Activated CD4-positive, alpha-beta T cell treated with anti-CD3 and anti-CD28 coated beads for 36 hours (primary cell): Measurements from ENCODE around the gene INPP4B. TPM values are rescaled to one million over a fixed set of nuclear protein-coding genes. Genes with fewer than 3 reads are reported as not detected.
"Not testable (repeated sequence)": the region's sequence is repeated elsewhere in the genome, so short reads cannot be mapped to it uniquely, and the experiment has no call there.

Experiments used
- ATAC-seq: fragments of 200-7000 bp; cut with Tn5 transposase; one replicate; pipeline ENCODE4 v1.10.0; 2021; ENCODE audit warnings: mild to moderate bottlenecking, moderate library complexity
- CTCF ChIA-PET: fragments of 350-600 bp; sonication (Branson Sonifier 250); formaldehyde crosslinking; loops from one replicate; lab custom pipeline; 2021; ENCODE audit warnings: antibody characterized with exemption; lab: Charles Lee
- POLR2A ChIA-PET: fragments of 350-600 bp; sonication (Branson Sonifier 250); formaldehyde crosslinking; loops from one replicate; lab custom pipeline; 2021; ENCODE audit warnings: antibody characterized with exemption, inconsistent platforms; lab: Charles Lee
- DNase-seq: peaks from one replicate; pipeline ENCODE4 v3.0.0-alpha.2; 2020
- H3K27ac Mint-ChIP-seq: one replicate; pipeline ENCODE4 v1.8.0; 2021; ENCODE audit warnings: mixed read lengths
- H3K27me3 Mint-ChIP-seq: one replicate; pipeline ENCODE4 v1.8.0; 2021; ENCODE audit warnings: mixed read lengths
- H3K36me3 Mint-ChIP-seq: one replicate; pipeline ENCODE4 v1.8.0; 2021; ENCODE audit warnings: low read depth, mixed read lengths
- H3K4me1 Mint-ChIP-seq: one replicate; pipeline ENCODE4 v1.8.0; 2021; ENCODE audit warnings: mixed read lengths
- H3K4me3 Mint-ChIP-seq: one replicate; pipeline ENCODE4 v1.8.0; 2021; ENCODE audit warnings: mild to moderate bottlenecking, moderate library complexity, mixed read lengths
- H3K9me3 Mint-ChIP-seq: one replicate; pipeline ENCODE4 v1.8.0; 2021; ENCODE audit warnings: low read depth, mixed read lengths
- intact Hi-C, 2 experiments: fragments of 100-400 bp; cut with DNase I in 1 of 2; cut with micrococcal nuclease in 1 of 2; formaldehyde crosslinking; loops; one replicate each; pipeline versions ENCODE4 v1.14.2 to v1.15.1; 2022 to 2024; cut with DNase I, micrococcal nuclease
- total RNA-seq, 2 experiments: library from RNA; stranded (reverse); gene quantifications; one replicate each; pipeline ENCODE4 v1.2.3, GENCODE V29; 2021

The INPP4B gene
- total RNA-seq, 2 experiments from 2014 or later: 66.6 to 70.7 TPM

GRCh38 chr4:142077048-142077447, 769.1 kb downstream of the INPP4B start:
- intact Hi-C loops: no loop called here
- Mint-ChIP-seq H3K4me3 (no peak overlapping the region), H3K4me1 (no peaks in the 10 kb centered on the region), H3K9me3 (peaks cover 2% of the 10 kb centered on the region), H3K36me3 (peaks cover 63% of the 10 kb centered on the region), H3K27me3 (no peaks in the 10 kb centered on the region), H3K27ac (no peak overlapping the region)
- ATAC-seq (no peak), DNase-seq (no peak)
- ChIA-PET CTCF (no interaction called here), POLR2A (no interaction called here)

GRCh38 chr4:142068304-142068703, 777.8 kb downstream of the INPP4B start:
- ATAC-seq, POLR2A ChIA-PET, CTCF ChIA-PET: not testable (repeated sequence)

GRCh38 chr4:142066562-142066961, 779.5 kb downstream of the INPP4B start:
- CTCF ChIA-PET, H3K4me3 Mint-ChIP-seq, ATAC-seq, H3K27me3 Mint-ChIP-seq, DNase-seq, H3K9me3 Mint-ChIP-seq, H3K4me1 Mint-ChIP-seq, intact Hi-C loops, H3K27ac Mint-ChIP-seq, POLR2A ChIA-PET: not testable (repeated sequence)
- H3K36me3 Mint-ChIP-seq: peaks cover 65% of the 10 kb centered on the region

More at GRCh38 chr4:142068304-142068703, 777.8 kb downstream of the INPP4B start:
- H3K27me3 Mint-ChIP-seq, H3K9me3 Mint-ChIP-seq, H3K4me3 Mint-ChIP-seq, intact Hi-C loops, H3K4me1 Mint-ChIP-seq, H3K27ac Mint-ChIP-seq, DNase-seq: not testable (repeated sequence)
- H3K36me3 Mint-ChIP-seq: peaks cover 73% of the 10 kb centered on the region

GRCh38 chr4:142065086-142065647, 780.9 kb downstream of the INPP4B start:
- ChIA-PET CTCF (interaction anchor here (0.6 to 1.1 kb wide), 2 partner anchors 10 to 11 kb away, joined by 3 read pairs; no protein-coding TSS in a partner anchor), POLR2A (no interaction called here)
- H3K36me3 Mint-ChIP-seq: peaks cover 54% of the 10 kb centered on the region
- DNase-seq (no peak), ATAC-seq (no peak)
- intact Hi-C loops: no loop called here
- no peak overlapping the region for H3K4me3 Mint-ChIP-seq
- H3K27me3 Mint-ChIP-seq: no peaks in the 10 kb centered on the region
- H3K9me3 Mint-ChIP-seq: peaks cover 4% of the 10 kb centered on the region
- H3K27ac Mint-ChIP-seq: no peak overlapping the region
- peaks cover 5% of the 10 kb centered on the region for H3K4me1 Mint-ChIP-seq

DNA sequence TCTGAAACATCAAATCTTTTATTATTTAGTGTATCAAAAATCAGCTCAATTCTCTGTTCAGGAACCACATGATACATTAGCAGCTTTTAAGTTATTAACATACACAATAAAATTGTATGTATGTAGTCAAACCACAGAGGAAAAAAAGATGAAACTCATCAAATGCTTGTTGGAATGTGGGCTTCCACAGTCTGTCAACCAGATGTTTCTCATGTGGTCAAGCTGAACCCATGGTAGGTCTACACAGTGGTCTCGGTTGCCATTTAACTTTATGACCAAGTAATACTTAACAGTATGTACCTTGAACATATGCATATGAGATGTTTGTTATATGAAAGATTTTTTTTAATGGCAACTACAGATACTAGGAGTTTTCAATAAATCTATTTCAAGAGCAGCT, 781.9 kb downstream of the INPP4B start:
- Mint-ChIP-seq H3K4me1 (peaks cover 3% of the 10 kb centered on the region), H3K27me3 (no peaks in the 10 kb centered on the region), H3K4me3 (no peak overlapping the region), H3K36me3 (peaks cover 44% of the 10 kb centered on the region), H3K9me3 (peaks cover 2% of the 10 kb centered on the region), H3K27ac (no peak overlapping the region)
- CTCF ChIA-PET: no interaction called here
- DNase-seq: no peak
- no peak for ATAC-seq
- POLR2A ChIA-PET: no interaction called here
- intact Hi-C loops: no loop called here

DNA sequence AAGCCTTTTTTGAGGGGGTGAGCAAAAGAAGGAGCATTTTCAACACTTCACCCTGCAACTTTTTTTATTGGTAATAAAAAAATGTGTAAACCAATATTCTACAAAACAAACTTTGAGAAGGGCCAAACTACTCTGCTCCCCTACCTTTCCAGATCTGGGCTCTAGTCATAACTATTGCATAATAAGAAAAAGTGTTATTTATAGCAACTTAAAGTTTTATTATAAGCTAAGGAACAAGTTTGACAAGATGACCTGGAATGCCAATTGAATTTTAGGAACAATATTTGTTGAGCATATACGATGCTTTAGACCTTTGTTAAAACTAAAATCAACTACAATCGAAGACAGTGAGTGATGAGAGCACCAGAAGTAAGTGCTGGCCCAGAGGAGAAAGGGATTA, 800.1 kb downstream of the INPP4B start:
- H3K27ac Mint-ChIP-seq: no peak overlapping the region

DNA sequence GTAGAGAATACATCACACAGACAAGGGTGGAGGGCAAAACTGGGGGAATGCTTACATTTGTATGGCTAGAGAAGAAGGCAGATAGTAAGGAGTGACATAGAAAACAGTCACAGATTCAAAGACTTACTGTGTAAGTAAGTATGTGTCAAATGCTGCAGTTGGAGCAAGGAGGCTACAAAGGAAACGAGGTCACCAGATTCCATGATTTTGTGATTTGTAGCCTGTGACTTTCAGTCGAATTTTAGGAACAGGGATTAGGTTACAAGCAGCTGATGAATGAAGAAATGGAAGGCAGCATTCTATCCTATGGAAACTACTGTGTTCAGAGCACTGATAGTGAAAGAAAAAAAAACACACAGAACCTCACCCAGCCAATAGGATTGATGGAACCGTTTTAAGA, 801.8 kb downstream of the INPP4B start:
- POLR2A ChIA-PET: no interaction called here
- peak overlapping the region; percentile 43 for H3K27ac Mint-ChIP-seq
- ATAC-seq (no peak), DNase-seq (no peak)
- peaks cover 45% of the 10 kb centered on the region for H3K4me1 Mint-ChIP-seq
- CTCF ChIA-PET: no interaction called here
- H3K36me3 Mint-ChIP-seq: peaks cover 26% of the 10 kb centered on the region
- H3K27me3 Mint-ChIP-seq: no peaks in the 10 kb centered on the region
- H3K9me3 Mint-ChIP-seq: no peaks in the 10 kb centered on the region
- intact Hi-C loops: no loop called here
- H3K4me3 Mint-ChIP-seq: no peak overlapping the region

More for the DNA sequence above, 800.1 kb downstream of the INPP4B start:
- no peaks in the 10 kb centered on the region for H3K27me3 Mint-ChIP-seq
- peaks cover 29% of the 10 kb centered on the region for H3K36me3 Mint-ChIP-seq
- H3K9me3 Mint-ChIP-seq: no peaks in the 10 kb centered on the region
- ChIA-PET POLR2A (no interaction called here), CTCF (no interaction called here)
- no peak for DNase-seq
- intact Hi-C loops: no loop called here
- peaks cover 37% of the 10 kb centered on the region for H3K4me1 Mint-ChIP-seq
- H3K4me3 Mint-ChIP-seq: no peak overlapping the region
- ATAC-seq: no peak

- H3K9me3 Mint-ChIP-seq: no peaks in the 10 kb centered on the region
- H3K27me3 Mint-ChIP-seq: no peaks in the 10 kb centered on the region
- H3K36me3 Mint-ChIP-seq: peaks cover 24% of the 10 kb centered on the region
- DNase-seq (no peak), ATAC-seq (no peak)
- ChIA-PET POLR2A (no interaction called here), CTCF (no interaction called here)
- peaks cover 45% of the 10 kb centered on the region for H3K4me1 Mint-ChIP-seq
- intact Hi-C loops: no loop called here
- no peak overlapping the region for H3K4me3 Mint-ChIP-seq
- H3K27ac Mint-ChIP-seq: peak overlapping the region; percentile 10
Observed at GRCh38 chr4:142043509-142043908, 802.6 kb downstream of the INPP4B start.

- POLR2A ChIA-PET: interaction anchor here (0.7 kb wide), 1 partner anchor 802 kb away, joined by 3 read pairs; no protein-coding TSS in a partner anchor
- DNase-seq (no peak), ATAC-seq (peak; percentile 66)
- no peaks in the 10 kb centered on the region for H3K27me3 Mint-ChIP-seq
- H3K27ac Mint-ChIP-seq: peak overlapping the region; percentile 61
- H3K36me3 Mint-ChIP-seq: peaks cover 25% of the 10 kb centered on the region
- intact Hi-C loops: no loop called here
- H3K4me1 Mint-ChIP-seq: peaks cover 45% of the 10 kb centered on the region
- H3K4me3 Mint-ChIP-seq: no peak overlapping the region
- no peaks in the 10 kb centered on the region for H3K9me3 Mint-ChIP-seq
- CTCF ChIA-PET: interaction anchor here (0.6 to 2.0 kb wide), 4 partner anchors 17 to 1538 kb away, joined by 4 read pairs; no protein-coding TSS in a partner anchor
Observed at GRCh38 chr4:142041788-142042187, 804.3 kb downstream of the INPP4B start.

- ChIA-PET POLR2A (no interaction called here), CTCF (interaction anchor here (0.7 kb wide), 1 partner anchor 539 kb away, joined by 3 read pairs; no protein-coding TSS in a partner anchor)
- H3K36me3 Mint-ChIP-seq: peaks cover 27% of the 10 kb centered on the region
- no peak overlapping the region for H3K4me3 Mint-ChIP-seq
- H3K9me3 Mint-ChIP-seq: no peaks in the 10 kb centered on the region
- H3K4me1 Mint-ChIP-seq: peaks cover 39% of the 10 kb centered on the region
- DNase-seq (no peak), ATAC-seq (no peak)
- intact Hi-C loops: no loop called here
- peak overlapping the region; percentile 24 for H3K27ac Mint-ChIP-seq
- H3K27me3 Mint-ChIP-seq: no peaks in the 10 kb centered on the region
Observed at GRCh38 chr4:142040043-142040442, 806.1 kb downstream of the INPP4B start.

- no peak overlapping the region for H3K4me3 Mint-ChIP-seq
- intact Hi-C loops: no loop called here
- peaks cover 27% of the 10 kb centered on the region for H3K36me3 Mint-ChIP-seq
- H3K9me3 Mint-ChIP-seq: no peaks in the 10 kb centered on the region
- DNase-seq (no peak), ATAC-seq (no peak)
- H3K27ac Mint-ChIP-seq: no peak overlapping the region
- ChIA-PET CTCF (no interaction called here), POLR2A (no interaction called here)
- no peaks in the 10 kb centered on the region for H3K27me3 Mint-ChIP-seq
- peaks cover 15% of the 10 kb centered on the region for H3K4me1 Mint-ChIP-seq
Observed at GRCh38 chr4:142036795-142037583, 809.1 kb downstream of the INPP4B start.

GRCh38 chr4:142035566-142035965, 810.5 kb downstream of the INPP4B start:
- Mint-ChIP-seq H3K27me3 (no peaks in the 10 kb centered on the region), H3K4me1 (peaks cover 7% of the 10 kb centered on the region), H3K4me3 (no peak overlapping the region), H3K27ac (no peak overlapping the region), H3K36me3 (peaks cover 24% of the 10 kb centered on the region), H3K9me3 (no peaks in the 10 kb centered on the region)
- no peak for DNase-seq
- intact Hi-C loops: no loop called here
- ChIA-PET CTCF (interaction anchor here (0.6 kb wide), 1 partner anchor 88 kb away, joined by 3 read pairs; no protein-coding TSS in a partner anchor), POLR2A (no interaction called here)
- no peak for ATAC-seq
